Smooth muscle cell (in vitro differentiated cells): ENCODE results near the gene PSMB2. TPM values are rescaled to one million over a fixed set of nuclear protein-coding genes. Genes with fewer than 3 reads are reported as not detected.

Experiments used
- DNase-seq: peaks from one replicate; lab custom pipeline; 2025; ENCODE audit not compliant: unreplicated experiment; lab: John Stamatoyannopoulos, UW
- H2AFZ ChIP-seq: fragments of 200-600 bp; sonication (generic); 2 replicates; pipeline ENCODE4 v1.6.0; 2016; ENCODE audit warnings: antibody characterized with exemption, low read depth, mild to moderate bottlenecking
- H3F3A ChIP-seq: fragments of 200-600 bp; sonication (generic); 2 replicates; pipeline ENCODE4 v1.6.0; 2017; ENCODE audit warnings: antibody characterized with exemption, low read depth
- H3K27ac ChIP-seq: fragments of 200-600 bp; sonication (generic); 2 replicates; pipeline ENCODE4 v1.5.1; 2016; ENCODE audit warnings: low read depth, mild to moderate bottlenecking
- H3K27me3 ChIP-seq: fragments of 200-600 bp; sonication (generic); 2 replicates; pipeline ENCODE4 v1.6.1; 2016; ENCODE audit warnings: low read depth, mild to moderate bottlenecking
- H3K36me3 ChIP-seq: fragments of 200-600 bp; sonication (generic); 2 replicates; pipeline ENCODE4 v1.5.1; 2016; ENCODE audit warnings: low read depth
- H3K4me1 ChIP-seq: fragments of 200-600 bp; sonication (generic); 2 replicates; pipeline ENCODE4 v1.5.1; 2016; ENCODE audit warnings: low read depth
- H3K4me2 ChIP-seq: fragments of 200-600 bp; sonication (generic); 2 replicates; pipeline ENCODE4 v1.6.0; 2016; ENCODE audit warnings: mild to moderate bottlenecking
- H3K4me3 ChIP-seq: fragments of 200-600 bp; sonication (generic); 2 replicates; pipeline ENCODE4 v1.5.1; 2016; ENCODE audit warnings: mild to moderate bottlenecking
- H3K79me2 ChIP-seq: fragments of 200-600 bp; sonication (generic); 2 replicates; pipeline ENCODE4 v1.6.0; 2016; ENCODE audit warnings: low read depth, mild to moderate bottlenecking
- H3K9ac ChIP-seq: fragments of 200-600 bp; sonication (generic); 2 replicates; pipeline ENCODE4 v1.6.0; 2016; ENCODE audit warnings: low read depth
- H3K9me3 ChIP-seq: fragments of 200-600 bp; sonication (generic); replicated peaks from 2 replicates; pipeline ENCODE4 v1.5.1; 2016; ENCODE audit warnings: low read depth
- H4K20me1 ChIP-seq: fragments of 200-600 bp; sonication (generic); 2 replicates; pipeline ENCODE4 v1.6.0; 2016; ENCODE audit warnings: low read depth
- WGBS: methylation state at CpG from one replicate; pipeline ENCODE4 v1.1.7; 2016; ENCODE audit warnings: low lambda C conversion rate; 5-methylcytosine and 5-hydroxymethylcytosine counted together
- polyA plus RNA-seq: library from polyadenylated mRNA; unstranded; fragments of >200 nt; fragmentation: Nextera tagmentation; extraction: Ambion mirVana; gene quantifications from 2 replicates; pipeline ENCODE4 v1.2.1, GENCODE V29; 2016
- total RNA-seq: library from RNA; depleted of rRNA; stranded (reverse); fragments of >200 nt; gene quantifications from 2 replicates; pipeline ENCODE4 v1.2.3, GENCODE V29; 2014
- TF ChIP-seq, protein P1 (sequence below): fragments of 200-600 bp; sonication (generic); IDR thresholded peaks from 2 replicates; pipeline ENCODE4 v1.5.1; 2017; ENCODE audit warnings: borderline replicate concordance, mild to moderate bottlenecking, antibody characterized with exemption; ENCODE audit not compliant: insufficient read depth, poor library complexity, severe bottlenecking

The PSMB2 gene
- total and polyA plus RNA-seq, 2 experiments from 2014 or later = 51.6 to 110 TPM

- H2AFZ ChIP-seq = no peak overlapping the region
- H3K27ac ChIP-seq = peak overlapping the region; percentile 46
These were observed 85.5 kb downstream of the PSMB2 start for GRCh38 chr1:35555601-35556477.

DNA sequence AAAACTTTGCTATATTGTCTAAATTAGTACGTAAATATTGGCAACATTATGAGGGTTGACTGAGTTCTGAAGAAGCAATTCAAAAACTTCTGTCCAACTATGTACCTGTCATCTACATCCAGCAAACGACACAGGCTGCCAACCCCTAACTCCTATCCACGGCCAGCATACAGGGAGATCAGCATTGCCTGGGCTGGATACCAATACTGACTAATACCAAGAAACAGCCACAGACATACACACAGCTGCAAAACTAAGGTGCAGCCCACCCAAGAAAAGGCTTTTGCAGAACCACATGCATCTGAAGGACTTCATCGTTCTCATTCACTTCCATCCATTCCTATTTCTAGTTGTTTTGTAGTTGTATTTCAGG, 86.1 kb downstream of the PSMB2 start:
- no peaks in the 10 kb centered on the region for H3K36me3 ChIP-seq
- DNase-seq = no peak
- TF ChIP-seq, protein P1, sequence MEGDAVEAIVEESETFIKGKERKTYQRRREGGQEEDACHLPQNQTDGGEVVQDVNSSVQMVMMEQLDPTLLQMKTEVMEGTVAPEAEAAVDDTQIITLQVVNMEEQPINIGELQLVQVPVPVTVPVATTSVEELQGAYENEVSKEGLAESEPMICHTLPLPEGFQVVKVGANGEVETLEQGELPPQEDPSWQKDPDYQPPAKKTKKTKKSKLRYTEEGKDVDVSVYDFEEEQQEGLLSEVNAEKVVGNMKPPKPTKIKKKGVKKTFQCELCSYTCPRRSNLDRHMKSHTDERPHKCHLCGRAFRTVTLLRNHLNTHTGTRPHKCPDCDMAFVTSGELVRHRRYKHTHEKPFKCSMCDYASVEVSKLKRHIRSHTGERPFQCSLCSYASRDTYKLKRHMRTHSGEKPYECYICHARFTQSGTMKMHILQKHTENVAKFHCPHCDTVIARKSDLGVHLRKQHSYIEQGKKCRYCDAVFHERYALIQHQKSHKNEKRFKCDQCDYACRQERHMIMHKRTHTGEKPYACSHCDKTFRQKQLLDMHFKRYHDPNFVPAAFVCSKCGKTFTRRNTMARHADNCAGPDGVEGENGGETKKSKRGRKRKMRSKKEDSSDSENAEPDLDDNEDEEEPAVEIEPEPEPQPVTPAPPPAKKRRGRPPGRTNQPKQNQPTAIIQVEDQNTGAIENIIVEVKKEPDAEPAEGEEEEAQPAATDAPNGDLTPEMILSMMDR = no peak
- WGBS = 48% methylated on average over 4 of the region's 4 CpGs
- no peaks in the 10 kb centered on the region for H3K27me3 ChIP-seq
- peaks cover 46% of the 10 kb centered on the region for H3K79me2 ChIP-seq
- H3K4me3 ChIP-seq = peak overlapping the region; percentile 90
- H3K9me3 ChIP-seq = no peaks in the 10 kb centered on the region
- H3K9ac ChIP-seq = no peak overlapping the region
- no peak overlapping the region for H2AFZ ChIP-seq
- H3K4me2 ChIP-seq = peak overlapping the region; percentile 99
- H4K20me1 ChIP-seq = peaks cover 53% of the 10 kb centered on the region
- H3K27ac ChIP-seq = peak overlapping the region; percentile 46
- H3K4me1 ChIP-seq = peaks cover 10% of the 10 kb centered on the region
- peaks cover 4% of the 10 kb centered on the region for H3F3A ChIP-seq

More at GRCh38 chr1:35555601-35556477, 85.5 kb downstream of the PSMB2 start:
- Histone ChIP-seq H3K9me3 (no peaks in the 10 kb centered on the region), H3K36me3 (no peaks in the 10 kb centered on the region), H3K4me2 (peak overlapping the region; percentile 99), H3K27me3 (no peaks in the 10 kb centered on the region), H3F3A (peaks cover 4% of the 10 kb centered on the region), H4K20me1 (peaks cover 50% of the 10 kb centered on the region), H3K4me3 (peak overlapping the region; percentile 90), H3K9ac (no peak overlapping the region), H3K4me1 (peaks cover 10% of the 10 kb centered on the region), H3K79me2 (peaks cover 40% of the 10 kb centered on the region)
- WGBS = 52% methylated on average over 10 of the region's 10 CpGs
- TF ChIP-seq, protein P1 = no peak
- no peak for DNase-seq

GRCh38 chr1:35554266-35555211, 86.8 kb downstream of the PSMB2 start:
- Histone ChIP-seq H3K4me3 (no peak overlapping the region), H3K27me3 (no peaks in the 10 kb centered on the region), H2AFZ (no peak overlapping the region), H3K9ac (no peak overlapping the region), H3K9me3 (no peaks in the 10 kb centered on the region), H4K20me1 (peaks cover 56% of the 10 kb centered on the region), H3K27ac (peak overlapping the region; percentile 46), H3K4me2 (peak overlapping the region; percentile 99), H3K79me2 (peaks cover 52% of the 10 kb centered on the region), H3K4me1 (peaks cover 10% of the 10 kb centered on the region), H3K36me3 (no peaks in the 10 kb centered on the region), H3F3A (peaks cover 4% of the 10 kb centered on the region)
- 69% methylated on average over 7 of the region's 7 CpGs for WGBS
- TF ChIP-seq, protein P1 = no peak
- no peak for DNase-seq
